ENCODE data around the gene OCIAD1.

Gene OCIAD1, protein sequence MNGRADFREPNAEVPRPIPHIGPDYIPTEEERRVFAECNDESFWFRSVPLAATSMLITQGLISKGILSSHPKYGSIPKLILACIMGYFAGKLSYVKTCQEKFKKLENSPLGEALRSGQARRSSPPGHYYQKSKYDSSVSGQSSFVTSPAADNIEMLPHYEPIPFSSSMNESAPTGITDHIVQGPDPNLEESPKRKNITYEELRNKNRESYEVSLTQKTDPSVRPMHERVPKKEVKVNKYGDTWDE

DNA sequence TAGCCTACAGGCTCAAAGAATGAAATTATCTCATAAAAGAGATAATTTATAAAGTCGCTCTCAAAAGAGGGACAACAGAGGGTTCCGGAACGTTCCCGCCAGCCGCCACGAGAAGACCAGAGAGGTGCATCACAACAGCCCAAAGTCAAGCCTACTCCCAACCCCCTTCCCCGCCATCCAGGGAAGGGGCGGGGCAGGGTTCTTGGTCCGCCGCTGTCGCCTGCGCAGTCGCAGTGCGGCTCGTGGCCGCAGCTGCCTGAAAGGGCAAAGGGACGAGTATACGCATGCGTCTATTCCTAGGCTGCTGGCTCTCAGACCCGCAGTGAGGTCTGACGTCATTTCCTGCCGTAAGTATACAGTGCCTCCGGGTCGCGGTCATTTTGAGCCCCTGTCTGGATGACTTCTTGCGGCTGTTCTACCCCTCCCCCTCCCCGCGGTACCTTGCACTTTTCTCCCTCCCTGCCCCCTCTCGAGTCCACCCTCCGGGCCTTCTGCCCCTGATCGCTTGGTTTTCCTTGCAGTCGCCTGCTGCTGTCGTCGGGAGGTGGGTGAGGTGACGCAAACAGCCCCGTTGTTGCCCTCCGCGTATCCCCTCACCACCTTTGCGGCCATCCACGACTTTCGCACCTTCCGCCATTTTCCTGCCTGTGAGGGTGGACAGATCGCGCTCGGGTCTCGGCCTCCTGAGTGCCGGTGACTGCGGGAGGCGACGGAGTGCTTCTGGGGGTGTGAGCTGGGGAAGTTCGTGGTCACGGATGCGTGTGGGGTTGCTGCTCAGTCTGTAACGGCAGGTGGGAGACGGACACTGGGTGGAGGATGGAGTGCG is at the start of gene OCIAD1:
Gene OCIAD1 (plus strand): TSS at position 383 of the 826 bp plus-strand sequence. CDS start 1,537 bp downstream, outside the sequence.
- Histone ChIP-seq H3K9ac (ENCODE audit: low read length in 5 of 5) (peak within 1 kb of the TSS; percentile 65 to 98 (median 88)), H3K36me3 (ENCODE audit: control insufficient read depth in 5 of 5, insufficient read depth in 5 of 5, low read length in 5 of 5) (peaks cover 3 to 21% (median 15%) of the 10 kb centered on the region in 5 donors), H3K27ac (ENCODE audit: low read depth, low read length) (peak within 1 kb of the TSS; percentile 95), H3K27me3 (ENCODE audit: control insufficient read depth in 5 of 5, insufficient read depth in 4 of 5, low read length in 5 of 5) (no peaks in the 10 kb centered on the region), H3K4me3 (ENCODE audit: low read depth in 1 of 5, low read length in 5 of 5) (peak within 1 kb of the TSS; percentile 91 to 100 (median 99)), H3K9me3 (ENCODE audit: control insufficient read depth in 5 of 5, low read length in 5 of 5) (no peaks in the 10 kb centered on the region), H3K4me1 (ENCODE audit: control insufficient read depth in 5 of 5, insufficient read depth in 5 of 5, low read length in 5 of 5) (peaks cover 0 to 19% (median 18%) of the 10 kb centered on the region in 5 donors)

DNA sequence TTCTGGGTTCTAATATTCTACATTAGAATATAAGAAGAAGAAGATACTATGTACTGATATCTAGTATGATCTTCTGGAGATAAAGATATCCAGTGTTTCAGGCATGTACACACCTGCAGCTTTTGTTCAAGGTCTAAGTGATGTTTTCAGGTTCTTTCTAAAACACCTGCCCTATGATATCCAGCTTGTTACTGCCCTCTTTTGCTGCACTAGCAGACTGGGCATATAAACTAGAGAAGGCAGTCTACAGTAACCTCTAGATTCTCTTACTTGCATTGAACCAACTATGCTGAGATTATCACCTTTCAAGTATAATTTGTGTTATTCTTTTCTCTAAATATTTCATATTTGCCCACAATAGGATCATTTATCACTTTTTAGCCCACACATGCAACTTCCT is 48.9 kb upstream of the OCIAD1 start:
- Histone ChIP-seq H3K27ac (ENCODE audit: low read depth, low read length) (no peak overlapping the region), H3K9me3 (ENCODE audit: control insufficient read depth in 5 of 5, low read length in 5 of 5) (no peaks in the 10 kb centered on the region), H3K36me3 (ENCODE audit: control insufficient read depth in 5 of 5, insufficient read depth in 5 of 5, low read length in 5 of 5) (no peaks in the 10 kb centered on the region), H3K4me1 (ENCODE audit: control insufficient read depth in 5 of 5, insufficient read depth in 5 of 5, low read length in 5 of 5) (peaks cover 0 to 29% (median 22%) of the 10 kb centered on the region in 5 donors), H3K4me3 (ENCODE audit: low read depth in 1 of 5, low read length in 5 of 5) (no peak overlapping the region), H3K9ac (ENCODE audit: low read length in 5 of 5) (no peak overlapping the region), H3K27me3 (ENCODE audit: control insufficient read depth in 5 of 5, insufficient read depth in 4 of 5, low read length in 5 of 5) (no peaks in the 10 kb centered on the region)

DNA sequence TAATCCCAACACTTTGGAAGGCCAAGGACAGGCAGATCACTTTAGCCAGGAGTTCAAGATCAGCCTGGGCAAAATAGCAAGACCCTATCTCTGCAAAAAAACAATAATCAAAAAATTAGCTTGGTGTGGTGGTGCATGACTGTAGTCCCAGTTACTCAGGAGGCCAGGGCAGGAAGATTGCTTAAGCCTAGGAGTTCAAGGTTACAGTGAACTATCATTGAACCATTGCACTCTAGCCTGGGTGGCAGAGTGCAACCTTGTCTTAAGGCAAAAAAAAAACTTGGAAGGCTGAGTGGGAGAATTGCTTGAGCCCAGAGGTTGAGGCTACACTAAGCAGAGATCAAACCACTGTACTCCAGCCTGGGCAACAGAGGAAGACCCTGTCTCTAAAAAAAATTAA is 45.6 kb upstream of the OCIAD1 start:
- Histone ChIP-seq H3K9ac (ENCODE audit: low read length in 5 of 5) (no peak overlapping the region), H3K4me1 (ENCODE audit: control insufficient read depth in 5 of 5, insufficient read depth in 5 of 5, low read length in 5 of 5) (peaks cover 0 to 8% (median 6%) of the 10 kb centered on the region in 5 donors), H3K27me3 (ENCODE audit: control insufficient read depth in 5 of 5, insufficient read depth in 4 of 5, low read length in 5 of 5) (no peaks in the 10 kb centered on the region), H3K4me3 (ENCODE audit: low read depth in 1 of 5, low read length in 5 of 5) (no peak overlapping the region), H3K36me3 (ENCODE audit: control insufficient read depth in 5 of 5, insufficient read depth in 5 of 5, low read length in 5 of 5) (no peaks in the 10 kb centered on the region), H3K27ac (ENCODE audit: low read depth, low read length) (no peak overlapping the region), H3K9me3 (ENCODE audit: control insufficient read depth in 5 of 5, low read length in 5 of 5) (no peaks in the 10 kb centered on the region)

DNA sequence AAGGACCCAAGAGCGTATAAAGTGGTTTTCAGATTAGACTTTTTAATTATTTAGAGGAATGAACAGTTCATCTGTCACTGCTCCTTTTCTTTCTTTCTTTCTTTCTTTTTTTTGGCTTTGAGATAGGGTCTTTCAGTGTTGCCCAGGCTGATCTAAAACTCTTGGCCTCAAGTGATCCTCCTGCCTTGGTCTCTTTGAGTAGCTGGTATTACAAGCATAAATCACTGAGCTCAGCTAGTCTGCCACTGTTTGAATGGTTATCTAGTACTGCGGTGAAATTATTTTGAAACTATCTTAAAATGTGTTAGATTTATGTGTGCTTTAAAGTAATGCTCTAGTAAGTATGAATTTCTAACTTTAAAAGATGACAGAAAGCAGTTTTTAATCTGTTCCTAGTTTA is 44.3 kb upstream of the OCIAD1 start:
- Histone ChIP-seq H3K9ac (ENCODE audit: low read length in 5 of 5) (no peak overlapping the region), H3K4me1 (ENCODE audit: control insufficient read depth in 5 of 5, insufficient read depth in 5 of 5, low read length in 5 of 5) (no peaks in the 10 kb centered on the region), H3K9me3 (ENCODE audit: control insufficient read depth in 5 of 5, low read length in 5 of 5) (no peaks in the 10 kb centered on the region), H3K27ac (ENCODE audit: low read depth, low read length) (no peak overlapping the region), H3K27me3 (ENCODE audit: control insufficient read depth in 5 of 5, insufficient read depth in 4 of 5, low read length in 5 of 5) (no peaks in the 10 kb centered on the region), H3K4me3 (ENCODE audit: low read depth in 1 of 5, low read length in 5 of 5) (no peak overlapping the region), H3K36me3 (ENCODE audit: control insufficient read depth in 5 of 5, insufficient read depth in 5 of 5, low read length in 5 of 5) (no peaks in the 10 kb centered on the region)

DNA sequence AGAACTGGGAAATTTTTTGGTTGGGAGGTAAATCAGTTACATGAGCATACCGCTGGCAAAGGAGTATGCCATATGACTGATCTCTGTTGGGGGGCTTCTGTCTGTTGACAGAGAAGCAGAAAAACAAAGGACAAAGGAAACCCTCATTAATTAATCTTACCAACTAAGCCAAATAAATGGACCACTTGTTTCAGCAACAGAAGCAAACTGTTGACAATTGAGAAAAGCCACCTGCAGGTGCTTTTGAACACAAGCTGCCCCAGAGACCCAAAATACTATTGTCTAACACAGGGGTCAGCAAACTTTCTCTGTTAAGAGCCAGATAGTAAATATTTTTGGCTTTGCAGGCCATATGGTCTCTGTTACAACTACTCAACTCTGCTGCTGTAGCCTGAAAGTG is 43.8 kb upstream of the OCIAD1 start:
- Histone ChIP-seq H3K4me3 (ENCODE audit: low read depth in 1 of 5, low read length in 5 of 5) (no peak overlapping the region), H3K9ac (ENCODE audit: low read length in 5 of 5) (no peak overlapping the region)

DNA sequence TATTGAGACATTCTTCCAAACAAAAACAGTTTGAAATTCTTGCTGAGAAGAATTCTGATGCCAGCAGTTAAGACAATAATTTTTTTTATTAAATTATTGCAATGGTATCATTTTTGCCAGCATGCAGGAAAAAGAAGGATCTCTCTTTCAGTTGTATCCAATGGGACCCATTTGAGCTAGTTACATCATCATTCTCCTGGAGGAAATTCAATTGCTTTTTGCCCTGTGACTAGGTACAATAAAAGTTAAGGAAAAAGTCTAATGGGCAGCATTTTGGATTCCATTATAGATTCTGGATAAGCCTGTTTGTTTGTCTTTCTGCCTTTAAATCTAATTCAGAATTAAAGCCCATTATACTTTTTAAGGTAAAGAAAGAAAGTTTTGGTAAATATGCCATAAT is 40.3 kb upstream of the OCIAD1 start:
- Histone ChIP-seq H3K27ac (ENCODE audit: low read depth, low read length) (no peak overlapping the region), H3K4me1 (ENCODE audit: control insufficient read depth in 5 of 5, insufficient read depth in 5 of 5, low read length in 5 of 5) (no peaks in the 10 kb centered on the region), H3K4me3 (ENCODE audit: low read depth in 1 of 5, low read length in 5 of 5) (no peak overlapping the region), H3K9ac (ENCODE audit: low read length in 5 of 5) (no peak overlapping the region), H3K9me3 (ENCODE audit: control insufficient read depth in 5 of 5, low read length in 5 of 5) (no peaks in the 10 kb centered on the region), H3K27me3 (ENCODE audit: control insufficient read depth in 5 of 5, insufficient read depth in 4 of 5, low read length in 5 of 5) (no peaks in the 10 kb centered on the region), H3K36me3 (ENCODE audit: control insufficient read depth in 5 of 5, insufficient read depth in 5 of 5, low read length in 5 of 5) (no peaks in the 10 kb centered on the region)

More for the DNA sequence above, 43.8 kb upstream of the OCIAD1 start:
- no peaks in the 10 kb centered on the region for H3K9me3 ChIP-seq (ENCODE audit: control insufficient read depth in 5 of 5, low read length in 5 of 5)
- no peak overlapping the region for H3K27ac ChIP-seq (ENCODE audit: low read depth, low read length)
- H3K27me3 ChIP-seq (ENCODE audit: control insufficient read depth in 5 of 5, insufficient read depth in 4 of 5, low read length in 5 of 5) = no peaks in the 10 kb centered on the region
- no peaks in the 10 kb centered on the region for H3K4me1 ChIP-seq (ENCODE audit: control insufficient read depth in 5 of 5, insufficient read depth in 5 of 5, low read length in 5 of 5)
- H3K36me3 ChIP-seq (ENCODE audit: control insufficient read depth in 5 of 5, insufficient read depth in 5 of 5, low read length in 5 of 5) = no peaks in the 10 kb centered on the region

DNA sequence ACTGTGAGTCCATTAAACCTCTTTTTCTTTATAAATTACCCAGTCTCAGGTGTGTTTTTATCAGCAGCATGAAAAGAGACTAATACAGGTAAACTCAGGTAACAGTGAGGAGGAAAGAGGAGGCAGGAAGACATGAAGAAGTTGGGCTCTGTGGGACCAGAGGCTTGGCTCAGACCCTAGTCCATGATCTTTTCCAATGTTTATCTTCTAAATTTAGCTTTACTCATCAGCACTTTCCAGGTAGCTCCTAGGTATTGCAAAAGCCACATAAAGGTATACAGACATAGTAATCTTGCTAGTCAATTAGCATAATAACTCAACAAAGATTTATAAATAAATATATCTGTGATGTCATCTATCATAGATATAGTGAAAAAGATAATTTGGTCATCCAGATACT is 39.6 kb upstream of the OCIAD1 start:
- Histone ChIP-seq H3K27ac (ENCODE audit: low read depth, low read length) (no peak overlapping the region), H3K27me3 (ENCODE audit: control insufficient read depth in 5 of 5, insufficient read depth in 4 of 5, low read length in 5 of 5) (no peaks in the 10 kb centered on the region), H3K9me3 (ENCODE audit: control insufficient read depth in 5 of 5, low read length in 5 of 5) (no peaks in the 10 kb centered on the region), H3K4me3 (ENCODE audit: low read depth in 1 of 5, low read length in 5 of 5) (no peak overlapping the region), H3K36me3 (ENCODE audit: control insufficient read depth in 5 of 5, insufficient read depth in 5 of 5, low read length in 5 of 5) (no peaks in the 10 kb centered on the region), H3K4me1 (ENCODE audit: control insufficient read depth in 5 of 5, insufficient read depth in 5 of 5, low read length in 5 of 5) (no peaks in the 10 kb centered on the region), H3K9ac (ENCODE audit: low read length in 5 of 5) (no peak overlapping the region)

DNA sequence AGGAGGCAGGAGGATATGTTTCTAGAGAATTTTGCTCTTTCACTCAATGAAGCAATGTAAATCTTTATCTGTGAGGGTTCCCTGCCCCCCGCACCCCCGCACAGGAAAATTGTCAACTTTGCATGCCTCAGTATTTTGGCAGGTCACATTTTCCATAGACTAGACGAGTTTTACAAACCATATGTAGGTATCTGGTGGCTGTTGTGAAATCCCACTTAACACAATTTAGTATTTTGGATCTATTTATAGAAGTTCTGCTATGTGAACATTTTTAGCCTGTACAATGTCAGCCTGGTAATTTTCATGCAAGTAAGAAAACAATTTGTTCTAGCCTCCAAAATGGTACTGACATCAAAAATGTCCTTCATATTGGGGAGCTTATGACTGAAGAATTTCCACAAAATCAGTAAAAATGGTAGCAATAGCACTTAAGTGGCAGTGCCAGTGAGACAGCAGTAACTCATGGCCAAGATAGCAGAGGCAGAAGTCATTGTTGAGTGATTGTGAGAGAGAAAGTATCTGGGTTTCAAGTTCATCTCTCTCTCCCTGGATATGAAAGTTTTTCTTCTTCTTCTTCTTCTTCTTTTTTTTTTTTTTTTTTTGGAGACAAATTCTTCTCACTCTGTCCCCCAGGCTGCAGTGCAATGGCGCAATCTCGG is 38.4 kb upstream of the OCIAD1 start:
- Histone ChIP-seq H3K9ac (ENCODE audit: low read length in 5 of 5) (no peak overlapping the region), H3K36me3 (ENCODE audit: control insufficient read depth in 5 of 5, insufficient read depth in 5 of 5, low read length in 5 of 5) (no peaks in the 10 kb centered on the region), H3K4me3 (ENCODE audit: low read depth in 1 of 5, low read length in 5 of 5) (no peak overlapping the region), H3K27ac (ENCODE audit: low read depth, low read length) (no peak overlapping the region), H3K4me1 (ENCODE audit: control insufficient read depth in 5 of 5, insufficient read depth in 5 of 5, low read length in 5 of 5) (no peaks in the 10 kb centered on the region), H3K27me3 (ENCODE audit: control insufficient read depth in 5 of 5, insufficient read depth in 4 of 5, low read length in 5 of 5) (no peaks in the 10 kb centered on the region), H3K9me3 (ENCODE audit: control insufficient read depth in 5 of 5, low read length in 5 of 5) (no peaks in the 10 kb centered on the region)

DNA sequence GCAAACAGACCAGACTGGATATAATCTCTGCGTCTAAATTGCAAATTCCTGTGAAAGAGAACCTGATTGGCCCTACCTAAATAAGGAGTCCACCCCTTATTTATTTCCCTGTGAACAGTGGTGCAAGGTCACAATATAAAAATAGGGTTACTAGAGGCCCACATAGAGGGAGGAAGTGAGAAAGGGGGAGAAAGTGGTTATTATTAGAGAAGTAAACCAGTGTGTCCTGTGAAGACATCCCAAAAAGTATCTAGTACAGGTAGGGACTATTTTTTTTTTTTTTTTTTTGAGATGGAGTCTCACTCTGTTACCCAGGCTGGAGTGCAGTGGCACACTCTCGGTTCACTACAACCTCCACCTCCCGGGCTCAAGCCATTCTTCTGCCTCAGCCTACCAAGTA is 35.8 kb upstream of the OCIAD1 start:
- Histone ChIP-seq H3K27me3 (ENCODE audit: control insufficient read depth in 5 of 5, insufficient read depth in 4 of 5, low read length in 5 of 5) (no peaks in the 10 kb centered on the region), H3K4me1 (ENCODE audit: control insufficient read depth in 5 of 5, insufficient read depth in 5 of 5, low read length in 5 of 5) (no peaks in the 10 kb centered on the region), H3K9ac (ENCODE audit: low read length in 5 of 5) (no peak overlapping the region), H3K36me3 (ENCODE audit: control insufficient read depth in 5 of 5, insufficient read depth in 5 of 5, low read length in 5 of 5) (no peaks in the 10 kb centered on the region), H3K9me3 (ENCODE audit: control insufficient read depth in 5 of 5, low read length in 5 of 5) (no peaks in the 10 kb centered on the region), H3K4me3 (ENCODE audit: low read depth in 1 of 5, low read length in 5 of 5) (no peak overlapping the region), H3K27ac (ENCODE audit: low read depth, low read length) (no peak overlapping the region)
